RWPE1 (cell line): ENCODE measurements around the gene MVK.

Source experiments
- CTCF ChIA-PET: fragments of 350-600 bp; sonication (Branson Sonifier 250); formaldehyde crosslinking; extraction: SDS; loops from one replicate; lab custom pipeline; 2021; lab: Yijun Ruan, JAX
- POLR2A ChIA-PET: fragments of 400-600 bp; formaldehyde crosslinking; extraction: SDS; loops from one replicate; lab custom pipeline; 2020; ENCODE audit warnings: antibody characterized with exemption; ENCODE audit not compliant: low non-redundant PET; lab: Yijun Ruan, JAX
- DNase-seq: peaks from one replicate; pipeline ENCODE4 v3.0.0; 2012; ENCODE audit warnings: low spot score
- H3K27ac ChIP-seq: fragments of 450-650 bp; 2 replicates; pipeline ENCODE4 v1.5.1; 2017
- TF ChIP-seq, protein P1 (sequence below): fragments of 450-650 bp; conservative IDR thresholded peaks from 2 replicates; pipeline ENCODE4 v1.5.1; 2017; ENCODE audit warnings: low read depth, mild to moderate bottlenecking

The MVK gene

DNA sequence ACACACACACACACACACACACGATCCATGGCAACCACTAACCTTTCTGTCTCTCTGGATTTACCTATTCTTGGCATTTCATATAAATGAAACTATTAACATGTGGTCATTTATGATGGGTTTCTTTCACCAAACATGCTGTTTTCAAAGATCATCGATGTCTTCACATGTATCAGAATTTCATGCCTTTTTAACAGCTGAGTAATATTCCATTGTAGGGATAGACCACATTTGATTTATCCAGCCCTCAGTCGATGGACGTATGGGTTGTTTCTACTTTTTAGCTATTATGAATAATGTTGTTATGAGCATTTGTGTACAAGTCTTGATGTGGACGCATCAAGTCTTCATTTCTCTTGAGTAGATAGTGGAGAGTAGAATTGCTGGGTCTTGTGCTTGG lies 56.5 kb downstream of the MVK start:
- H3K27ac ChIP-seq, result no peak overlapping the region
- CTCF ChIA-PET, result interaction anchor here (0.7 to 1.0 kb wide), 2 partner anchors 33 to 287 kb away, joined by 3 to 4 read pairs; no protein-coding TSS in a partner anchor
- no peak for DNase-seq
- TF ChIP-seq, protein P1, sequence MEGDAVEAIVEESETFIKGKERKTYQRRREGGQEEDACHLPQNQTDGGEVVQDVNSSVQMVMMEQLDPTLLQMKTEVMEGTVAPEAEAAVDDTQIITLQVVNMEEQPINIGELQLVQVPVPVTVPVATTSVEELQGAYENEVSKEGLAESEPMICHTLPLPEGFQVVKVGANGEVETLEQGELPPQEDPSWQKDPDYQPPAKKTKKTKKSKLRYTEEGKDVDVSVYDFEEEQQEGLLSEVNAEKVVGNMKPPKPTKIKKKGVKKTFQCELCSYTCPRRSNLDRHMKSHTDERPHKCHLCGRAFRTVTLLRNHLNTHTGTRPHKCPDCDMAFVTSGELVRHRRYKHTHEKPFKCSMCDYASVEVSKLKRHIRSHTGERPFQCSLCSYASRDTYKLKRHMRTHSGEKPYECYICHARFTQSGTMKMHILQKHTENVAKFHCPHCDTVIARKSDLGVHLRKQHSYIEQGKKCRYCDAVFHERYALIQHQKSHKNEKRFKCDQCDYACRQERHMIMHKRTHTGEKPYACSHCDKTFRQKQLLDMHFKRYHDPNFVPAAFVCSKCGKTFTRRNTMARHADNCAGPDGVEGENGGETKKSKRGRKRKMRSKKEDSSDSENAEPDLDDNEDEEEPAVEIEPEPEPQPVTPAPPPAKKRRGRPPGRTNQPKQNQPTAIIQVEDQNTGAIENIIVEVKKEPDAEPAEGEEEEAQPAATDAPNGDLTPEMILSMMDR, result no peak
- POLR2A ChIA-PET, result no interaction called here

DNA sequence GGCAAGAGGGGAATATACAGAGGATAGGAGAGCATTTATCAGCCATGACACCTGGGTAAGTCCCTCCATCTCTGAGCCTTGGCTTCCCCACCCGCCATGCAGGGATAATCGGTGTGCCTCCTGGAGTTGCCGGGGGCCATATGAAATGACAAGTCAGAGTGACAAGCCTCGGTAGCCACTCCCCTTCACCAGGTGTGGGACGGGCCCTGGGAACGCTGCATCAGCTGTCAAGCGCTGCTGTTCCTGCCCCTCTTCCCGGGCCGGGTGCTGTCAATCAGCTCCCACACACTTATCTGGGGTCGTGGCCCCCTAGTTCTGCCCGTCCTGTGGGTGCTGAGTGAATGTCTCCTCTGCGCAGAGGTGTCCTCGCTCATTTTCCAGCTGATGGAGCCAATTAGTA lies 57.2 kb downstream of the MVK start:
- no peak overlapping the region for H3K27ac ChIP-seq
- CTCF ChIA-PET, result interaction anchor here (0.6 to 1.0 kb wide), 2 partner anchors 33 to 1964 kb away, joined by 3 read pairs; no protein-coding TSS in a partner anchor
- DNase-seq, result no peak
- POLR2A ChIA-PET, result no interaction called here
- TF ChIP-seq, protein P1, result no peak

GRCh38 chr12:109631302-109631701 lies 57.7 kb downstream of the MVK start:
- ChIA-PET CTCF (interaction anchor here (1.0 kb wide), 1 partner anchor 34 kb away, joined by 3 read pairs; no protein-coding TSS in a partner anchor), POLR2A (no interaction called here)
- H3K27ac ChIP-seq, result no peak overlapping the region
- TF ChIP-seq, protein P1, result no peak
- DNase-seq, result no peak

GRCh38 chr12:109631751-109632150 lies 58.2 kb downstream of the MVK start:
- POLR2A ChIA-PET, result no interaction called here
- CTCF ChIA-PET, result no interaction called here
- TF ChIP-seq, protein P1, result no peak
- DNase-seq, result no peak
- no peak overlapping the region for H3K27ac ChIP-seq

- POLR2A ChIA-PET, result no interaction called here
- no peak overlapping the region for H3K27ac ChIP-seq
- TF ChIP-seq, protein P1, result no peak
- CTCF ChIA-PET, result no interaction called here
- no peak for DNase-seq
These were observed 58.7 kb downstream of the MVK start for GRCh38 chr12:109632342-109632741.

- DNase-seq, result no peak
- no peak overlapping the region for H3K27ac ChIP-seq
- CTCF ChIA-PET, result no interaction called here
- POLR2A ChIA-PET, result no interaction called here
- TF ChIP-seq, protein P1, result no peak
These were observed 62.1 kb downstream of the MVK start for GRCh38 chr12:109635717-109636116.

DNA sequence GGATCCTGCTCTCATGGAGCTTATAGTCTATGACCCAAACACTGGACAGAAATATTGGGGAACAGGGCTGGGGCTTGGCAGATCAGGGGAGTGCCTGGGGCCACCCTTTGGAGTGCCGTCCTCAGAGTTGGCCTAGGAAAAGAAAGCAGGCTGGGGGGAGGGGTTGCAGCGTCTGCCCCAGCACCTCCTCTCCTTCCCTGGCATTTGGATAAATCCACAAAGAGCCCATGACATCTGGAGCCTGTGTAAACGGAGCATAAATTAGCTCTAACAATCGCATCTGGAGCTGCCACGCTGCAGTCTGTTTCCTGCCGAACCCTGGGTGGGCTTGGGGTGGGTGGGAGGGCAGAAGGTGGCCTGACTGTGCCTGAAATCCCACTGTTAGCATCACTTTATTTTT lies 63.8 kb downstream of the MVK start:
- ChIA-PET POLR2A (no interaction called here), CTCF (no interaction called here)
- TF ChIP-seq, protein P1, result no peak
- H3K27ac ChIP-seq, result no peak overlapping the region
- no peak for DNase-seq
